Measurements from ENCODE around the gene DNASE1L3. TPM values are rescaled to one million over a fixed set of nuclear protein-coding genes. Genes with fewer than 3 reads are reported as not detected.

DNASE1L3 gene, protein sequence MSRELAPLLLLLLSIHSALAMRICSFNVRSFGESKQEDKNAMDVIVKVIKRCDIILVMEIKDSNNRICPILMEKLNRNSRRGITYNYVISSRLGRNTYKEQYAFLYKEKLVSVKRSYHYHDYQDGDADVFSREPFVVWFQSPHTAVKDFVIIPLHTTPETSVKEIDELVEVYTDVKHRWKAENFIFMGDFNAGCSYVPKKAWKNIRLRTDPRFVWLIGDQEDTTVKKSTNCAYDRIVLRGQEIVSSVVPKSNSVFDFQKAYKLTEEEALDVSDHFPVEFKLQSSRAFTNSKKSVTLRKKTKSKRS
- not detected in 2 replicates for total RNA-seq (2012; rRNA removed)

DNA sequence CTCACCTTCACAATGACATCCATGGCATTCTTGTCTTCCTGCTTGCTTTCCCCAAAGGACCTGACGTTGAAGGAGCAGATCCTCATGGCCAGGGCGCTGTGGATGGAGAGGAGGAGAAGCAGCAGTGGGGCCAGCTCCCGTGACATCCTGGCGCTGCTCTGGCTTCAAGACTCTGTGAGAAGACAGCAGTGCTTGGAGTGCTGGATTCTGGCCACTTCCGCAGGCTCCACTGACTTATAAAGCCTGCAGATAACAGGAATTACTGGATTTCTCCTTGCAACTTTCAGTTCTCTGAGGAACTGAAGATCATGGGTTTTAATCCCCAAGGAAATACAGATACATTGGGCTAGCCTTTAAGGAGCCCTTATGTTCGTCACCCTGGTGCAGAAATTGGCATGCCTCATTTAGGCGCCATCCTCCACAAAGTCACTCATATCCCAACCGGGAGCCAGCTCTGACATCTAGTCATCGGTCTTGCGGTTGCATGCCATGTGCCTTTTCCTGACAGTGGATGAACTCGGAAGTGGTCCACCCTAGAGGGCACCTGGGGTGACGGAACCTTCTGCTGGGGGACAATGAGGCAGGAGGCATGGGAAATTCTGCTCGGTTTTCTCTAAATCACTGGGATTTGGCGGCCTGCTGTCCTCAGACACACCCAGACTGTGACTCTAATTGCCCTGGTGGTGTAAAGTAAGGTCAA lies at the start of gene DNASE1L3:
TSS of gene DNASE1L3 (minus strand) at position 212 of the 700 bp plus-strand sequence. CDS start at position 146, 66 bp downstream.
- Histone ChIP-seq H3K4me2 (ENCODE audit: low read length) (no peak within 1 kb of the TSS), H3K9ac (ENCODE audit: low read depth, low read length) (no peak within 1 kb of the TSS), H3K27me3 (ENCODE audit: control insufficient read depth, insufficient read depth, low read length) (peaks cover 68% of the 10 kb centered on the region), H3K9me3 (replicated peaks; ENCODE audit: low read length) (no peaks in the 10 kb centered on the region), H3K4me3 (ENCODE audit: low read length) (no peak within 1 kb of the TSS), H3K36me3 (ENCODE audit: insufficient read depth, low read length) (no peaks in the 10 kb centered on the region), H3K4me1 (ENCODE audit: control insufficient read depth, insufficient read depth, low read length) (peaks cover 4% of the 10 kb centered on the region)

DNA sequence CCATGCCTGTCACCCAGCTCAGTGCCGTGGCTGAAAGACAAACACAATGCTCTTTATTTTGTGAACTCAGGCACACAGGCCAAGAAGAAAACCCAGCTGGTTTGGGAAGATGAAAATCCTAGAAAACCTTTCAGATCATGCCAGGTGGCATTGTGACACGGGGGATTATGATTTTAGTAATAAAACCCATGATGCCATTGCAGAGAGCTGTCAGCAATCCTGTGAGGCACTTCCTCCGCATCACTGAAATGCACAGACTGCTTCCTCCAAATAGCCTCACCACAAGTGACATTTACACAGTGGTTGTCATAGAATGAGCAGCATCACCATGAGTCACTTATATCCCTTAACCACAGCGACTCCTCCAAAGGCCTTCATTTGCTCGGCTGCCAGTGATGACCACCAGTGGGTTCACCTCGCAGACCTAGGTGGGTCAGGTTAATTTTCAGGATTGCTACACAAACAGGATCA lies 49.5 kb upstream of the DNASE1L3 start:
- H3K9ac ChIP-seq (ENCODE audit: low read depth, low read length), result no peak overlapping the region
- no peaks in the 10 kb centered on the region for H3K9me3 ChIP-seq (replicated peaks; ENCODE audit: low read length)
- peaks cover 13% of the 10 kb centered on the region for H3K4me1 ChIP-seq (ENCODE audit: control insufficient read depth, insufficient read depth, low read length)
- H3K4me2 ChIP-seq (ENCODE audit: low read length), result no peak overlapping the region
- H3K27me3 ChIP-seq (ENCODE audit: control insufficient read depth, insufficient read depth, low read length), result no peaks in the 10 kb centered on the region
- no peaks in the 10 kb centered on the region for H3K36me3 ChIP-seq (ENCODE audit: insufficient read depth, low read length)
- no peak overlapping the region for H3K4me3 ChIP-seq (ENCODE audit: low read length)

- Histone ChIP-seq H3K9me3 (replicated peaks; ENCODE audit: low read length) (no peaks in the 10 kb centered on the region), H3K27me3 (ENCODE audit: control insufficient read depth, insufficient read depth, low read length) (no peaks in the 10 kb centered on the region), H3K4me3 (ENCODE audit: low read length) (no peak overlapping the region), H3K36me3 (ENCODE audit: insufficient read depth, low read length) (no peaks in the 10 kb centered on the region), H3K9ac (ENCODE audit: low read depth, low read length) (no peak overlapping the region), H3K4me2 (ENCODE audit: low read length) (no peak overlapping the region), H3K4me1 (ENCODE audit: control insufficient read depth, insufficient read depth, low read length) (peaks cover 13% of the 10 kb centered on the region)
These were observed 47.8 kb upstream of the DNASE1L3 start for GRCh38 chr3:58258392-58259055.

GRCh38 chr3:58256511-58256910 lies 45.7 kb upstream of the DNASE1L3 start:
- no peaks in the 10 kb centered on the region for H3K9me3 ChIP-seq (replicated peaks; ENCODE audit: low read length)

GRCh38 chr3:58256061-58256460 lies 45.3 kb upstream of the DNASE1L3 start:
- no peaks in the 10 kb centered on the region for H3K9me3 ChIP-seq (replicated peaks; ENCODE audit: low read length)
- H3K4me3 ChIP-seq (ENCODE audit: low read length), result no peak overlapping the region
- H3K4me1 ChIP-seq (ENCODE audit: control insufficient read depth, insufficient read depth, low read length), result peaks cover 13% of the 10 kb centered on the region
- H3K27me3 ChIP-seq (ENCODE audit: control insufficient read depth, insufficient read depth, low read length), result no peaks in the 10 kb centered on the region
- H3K36me3 ChIP-seq (ENCODE audit: insufficient read depth, low read length), result no peaks in the 10 kb centered on the region
- no peak overlapping the region for H3K4me2 ChIP-seq (ENCODE audit: low read length)
- H3K9ac ChIP-seq (ENCODE audit: low read depth, low read length), result no peak overlapping the region

More at GRCh38 chr3:58256511-58256910, 45.7 kb upstream of the DNASE1L3 start:
- no peaks in the 10 kb centered on the region for H3K36me3 ChIP-seq (ENCODE audit: insufficient read depth, low read length)
- peaks cover 13% of the 10 kb centered on the region for H3K4me1 ChIP-seq (ENCODE audit: control insufficient read depth, insufficient read depth, low read length)
- H3K27me3 ChIP-seq (ENCODE audit: control insufficient read depth, insufficient read depth, low read length), result no peaks in the 10 kb centered on the region
- H3K9ac ChIP-seq (ENCODE audit: low read depth, low read length), result no peak overlapping the region
- no peak overlapping the region for H3K4me2 ChIP-seq (ENCODE audit: low read length)
- H3K4me3 ChIP-seq (ENCODE audit: low read length), result no peak overlapping the region

DNA sequence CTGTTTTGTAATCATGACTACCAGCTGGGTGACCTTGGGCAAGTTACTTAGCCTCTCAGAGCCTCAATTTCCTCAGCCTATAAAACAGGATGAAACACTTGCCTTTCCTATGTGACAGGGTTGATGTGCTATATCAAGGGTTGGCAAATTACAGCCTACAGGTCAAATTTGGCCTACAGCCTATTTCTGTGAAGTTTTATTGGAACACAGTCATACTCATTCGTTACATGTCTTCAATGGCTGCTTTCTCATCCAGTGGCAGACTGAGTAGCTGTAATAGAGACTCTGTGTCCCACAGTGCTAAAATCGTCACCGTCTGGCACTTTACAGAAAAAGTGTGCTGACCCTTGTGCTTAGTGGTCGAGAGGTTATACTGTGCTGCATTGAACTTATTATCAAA lies 43.4 kb upstream of the DNASE1L3 start:
- Histone ChIP-seq H3K9ac (ENCODE audit: low read depth, low read length) (no peak overlapping the region), H3K4me1 (ENCODE audit: control insufficient read depth, insufficient read depth, low read length) (no peaks in the 10 kb centered on the region), H3K9me3 (replicated peaks; ENCODE audit: low read length) (no peaks in the 10 kb centered on the region), H3K36me3 (ENCODE audit: insufficient read depth, low read length) (no peaks in the 10 kb centered on the region), H3K27me3 (ENCODE audit: control insufficient read depth, insufficient read depth, low read length) (no peaks in the 10 kb centered on the region), H3K4me2 (ENCODE audit: low read length) (no peak overlapping the region), H3K4me3 (ENCODE audit: low read length) (no peak overlapping the region)

GRCh38 chr3:58251631-58252035 lies 40.9 kb upstream of the DNASE1L3 start:
- Histone ChIP-seq H3K27me3 (ENCODE audit: control insufficient read depth, insufficient read depth, low read length) (no peaks in the 10 kb centered on the region), H3K4me1 (ENCODE audit: control insufficient read depth, insufficient read depth, low read length) (no peaks in the 10 kb centered on the region), H3K9me3 (replicated peaks; ENCODE audit: low read length) (no peaks in the 10 kb centered on the region), H3K4me3 (ENCODE audit: low read length) (no peak overlapping the region), H3K9ac (ENCODE audit: low read depth, low read length) (no peak overlapping the region), H3K36me3 (ENCODE audit: insufficient read depth, low read length) (no peaks in the 10 kb centered on the region), H3K4me2 (ENCODE audit: low read length) (no peak overlapping the region)

- H3K4me2 ChIP-seq (ENCODE audit: low read length), result no peak overlapping the region
- no peaks in the 10 kb centered on the region for H3K27me3 ChIP-seq (ENCODE audit: control insufficient read depth, insufficient read depth, low read length)
- no peaks in the 10 kb centered on the region for H3K4me1 ChIP-seq (ENCODE audit: control insufficient read depth, insufficient read depth, low read length)
- H3K9me3 ChIP-seq (replicated peaks; ENCODE audit: low read length), result no peaks in the 10 kb centered on the region
- no peaks in the 10 kb centered on the region for H3K36me3 ChIP-seq (ENCODE audit: insufficient read depth, low read length)
- H3K4me3 ChIP-seq (ENCODE audit: low read length), result no peak overlapping the region
- H3K9ac ChIP-seq (ENCODE audit: low read depth, low read length), result no peak overlapping the region
These were observed 39.4 kb upstream of the DNASE1L3 start for GRCh38 chr3:58250093-58250707.

DNA sequence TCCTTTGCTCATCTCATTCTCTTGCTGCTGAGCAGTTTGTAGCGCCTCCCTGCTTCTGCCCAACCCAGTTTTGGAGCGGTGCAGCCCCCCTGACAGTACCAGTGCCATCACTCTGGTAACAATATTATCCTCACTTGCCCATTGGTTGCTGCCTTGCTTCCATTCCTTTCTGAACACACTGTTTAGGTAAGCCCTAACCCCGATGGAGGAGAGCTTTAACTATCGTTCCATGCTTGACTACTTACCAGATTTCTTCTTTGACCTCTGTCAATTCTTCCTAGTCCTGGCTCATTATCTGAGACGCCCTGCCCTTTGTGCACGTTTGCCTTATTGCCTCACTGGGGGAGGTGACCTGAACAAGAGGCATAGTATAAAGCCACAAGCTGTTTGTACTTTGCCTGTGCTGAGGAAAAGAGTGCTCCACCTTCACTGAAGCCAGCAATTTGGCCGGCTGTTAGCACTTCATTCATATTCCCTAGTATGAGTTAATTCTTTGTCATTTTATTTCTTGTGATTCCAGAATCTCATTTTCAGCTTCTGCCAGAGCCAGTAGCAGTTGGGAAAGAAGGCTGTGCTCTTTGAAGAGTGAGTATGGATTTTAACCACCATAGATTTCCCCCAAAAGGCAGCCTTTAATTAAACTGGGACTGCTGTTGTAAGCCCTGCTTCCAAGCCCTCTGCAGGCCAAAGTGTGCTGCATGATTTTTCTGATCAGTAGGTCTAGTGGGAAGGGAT lies 38.8 kb upstream of the DNASE1L3 start:
- Histone ChIP-seq H3K4me1 (ENCODE audit: control insufficient read depth, insufficient read depth, low read length) (no peaks in the 10 kb centered on the region), H3K9me3 (replicated peaks; ENCODE audit: low read length) (no peaks in the 10 kb centered on the region), H3K9ac (ENCODE audit: low read depth, low read length) (no peak overlapping the region), H3K36me3 (ENCODE audit: insufficient read depth, low read length) (no peaks in the 10 kb centered on the region), H3K27me3 (ENCODE audit: control insufficient read depth, insufficient read depth, low read length) (no peaks in the 10 kb centered on the region), H3K4me2 (ENCODE audit: low read length) (no peak overlapping the region), H3K4me3 (ENCODE audit: low read length) (no peak overlapping the region)

GRCh38 chr3:58246148-58247047 lies 35.6 kb upstream of the DNASE1L3 start:
- Histone ChIP-seq H3K27me3 (ENCODE audit: control insufficient read depth, insufficient read depth, low read length) (no peaks in the 10 kb centered on the region), H3K4me3 (ENCODE audit: low read length) (no peak overlapping the region), H3K9me3 (replicated peaks; ENCODE audit: low read length) (no peaks in the 10 kb centered on the region), H3K9ac (ENCODE audit: low read depth, low read length) (no peak overlapping the region), H3K4me1 (ENCODE audit: control insufficient read depth, insufficient read depth, low read length) (no peaks in the 10 kb centered on the region), H3K4me2 (ENCODE audit: low read length) (no peak overlapping the region), H3K36me3 (ENCODE audit: insufficient read depth, low read length) (no peaks in the 10 kb centered on the region)
